NCI-H146 (cell line): Measurements from ENCODE around the gene FAM83B.
"Not testable (repeated sequence)": the region's sequence is repeated elsewhere in the genome, so short reads cannot be mapped to it uniquely, and the experiment has no call there.

Experiments used
- DNase-seq: peaks from one replicate; lab custom pipeline; 2025; lab: John Stamatoyannopoulos, UW

The FAM83B gene

GRCh38 chr6:54846243-54846856, at the start of gene FAM83B:
TSS of gene FAM83B (plus strand) at chr6:54846771. CDS start at chr6:54870247, 23,476 bp downstream.
- DNase-seq: no peak

DNA sequence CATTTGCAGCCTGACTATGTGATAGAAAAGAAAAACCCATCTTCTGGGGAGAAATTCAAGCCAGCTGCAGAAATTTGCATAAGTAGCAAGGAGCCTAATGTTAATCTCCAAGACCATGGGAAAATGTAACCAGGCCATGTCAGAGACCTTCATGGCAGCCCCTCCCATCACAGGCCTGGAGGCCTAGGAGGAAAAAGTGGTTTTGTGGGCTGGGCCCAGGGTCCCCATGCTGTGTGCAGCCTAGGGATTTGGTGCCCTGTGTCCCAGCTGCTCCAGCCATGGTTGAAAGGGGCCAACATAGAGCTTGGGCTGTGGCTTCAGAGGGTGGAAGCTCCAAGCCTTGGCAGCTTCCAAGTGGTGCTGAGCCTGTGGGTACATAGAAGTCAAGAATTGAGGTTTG, 49.7 kb upstream of the FAM83B start:
- not testable (repeated sequence) for DNase-seq

DNA sequence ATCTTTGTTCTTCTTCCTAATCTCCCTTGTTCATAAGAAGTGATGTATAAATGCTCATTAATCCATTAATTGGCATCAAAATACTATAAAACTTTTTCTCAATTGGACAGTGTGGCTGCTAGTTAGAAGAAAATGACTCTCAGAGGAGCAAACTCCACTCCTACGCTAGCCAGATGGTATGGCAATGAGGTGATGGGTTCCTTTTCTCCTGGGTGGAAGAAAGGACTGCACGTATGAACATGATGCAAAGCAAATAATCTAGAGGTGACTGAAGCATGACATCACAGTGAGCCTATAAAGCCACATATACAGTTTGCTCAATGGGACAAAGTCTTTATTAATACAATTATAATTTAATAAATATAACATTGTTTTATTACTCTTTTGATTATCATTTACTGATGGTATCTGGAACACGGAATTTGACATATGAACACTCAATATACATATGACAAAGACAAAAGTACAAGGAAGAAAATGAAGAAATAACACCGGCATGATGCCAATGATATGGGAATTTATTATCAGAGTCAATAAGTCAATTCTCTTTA, 46.4 kb upstream of the FAM83B start:
- no peak for DNase-seq

DNA sequence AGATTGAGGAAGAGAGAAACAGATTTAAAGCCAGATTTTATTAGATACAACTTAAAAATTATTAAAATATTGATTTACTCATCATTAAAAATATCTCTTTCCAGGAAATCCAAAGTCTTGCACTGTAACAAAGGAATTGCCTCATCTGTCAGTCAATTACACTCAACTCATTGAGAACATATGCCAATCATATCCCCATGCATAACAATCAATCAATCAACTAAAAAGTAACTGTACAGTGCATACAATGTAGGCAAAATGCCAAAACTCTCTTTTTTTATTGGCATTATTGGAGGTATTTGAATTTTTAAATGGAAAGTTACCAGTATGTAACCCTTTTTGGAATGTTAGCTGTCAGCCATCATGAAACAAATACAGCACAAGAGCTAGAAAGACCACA, 45.3 kb upstream of the FAM83B start:
- DNase-seq: no peak

DNA sequence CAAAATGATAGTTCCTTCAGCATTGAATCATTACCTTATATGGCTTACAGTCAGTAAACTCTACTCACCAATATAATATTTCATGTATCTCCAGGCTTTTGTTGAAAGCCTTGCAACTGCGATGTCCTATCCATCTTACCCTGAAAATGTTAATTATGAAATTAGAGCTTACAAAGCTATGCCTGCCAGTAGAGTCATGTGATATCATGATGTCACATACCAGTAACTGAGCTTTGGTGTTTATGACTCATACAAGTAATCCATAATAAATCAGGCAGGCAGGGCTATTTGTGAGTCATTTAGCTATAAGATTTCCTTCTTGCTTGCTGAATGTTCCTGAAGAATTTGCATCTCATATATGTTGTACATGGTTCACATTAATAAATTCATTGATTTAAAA, 44.9 kb upstream of the FAM83B start:
- DNase-seq: no peak

GRCh38 chr6:54802775-54803634, 43.6 kb upstream of the FAM83B start:
- no peak for DNase-seq

- DNase-seq: no peak
Observed at GRCh38 chr6:54805077-54805476, 41.5 kb upstream of the FAM83B start.

GRCh38 chr6:54810147-54810546, 36.4 kb upstream of the FAM83B start:
- no peak for DNase-seq

DNA sequence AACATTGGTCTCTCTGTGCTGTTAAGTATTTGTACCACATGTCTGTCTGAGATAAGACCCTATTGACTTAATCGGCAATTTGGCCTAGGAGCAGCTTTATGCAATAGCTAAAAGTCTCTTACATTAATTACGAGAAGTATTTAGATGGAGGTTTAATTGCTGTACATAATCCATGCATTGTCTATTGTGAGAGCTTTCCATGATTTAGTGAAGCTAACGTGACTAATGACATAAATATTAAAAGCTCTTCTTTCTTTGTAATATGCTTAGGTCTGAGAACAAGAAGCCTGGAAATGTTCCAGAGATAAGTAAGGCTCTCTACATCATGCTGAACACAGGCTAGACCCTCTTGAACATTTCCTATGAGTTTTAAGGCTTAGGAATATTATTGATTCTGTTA, 32.7 kb upstream of the FAM83B start:
- no peak for DNase-seq

DNA sequence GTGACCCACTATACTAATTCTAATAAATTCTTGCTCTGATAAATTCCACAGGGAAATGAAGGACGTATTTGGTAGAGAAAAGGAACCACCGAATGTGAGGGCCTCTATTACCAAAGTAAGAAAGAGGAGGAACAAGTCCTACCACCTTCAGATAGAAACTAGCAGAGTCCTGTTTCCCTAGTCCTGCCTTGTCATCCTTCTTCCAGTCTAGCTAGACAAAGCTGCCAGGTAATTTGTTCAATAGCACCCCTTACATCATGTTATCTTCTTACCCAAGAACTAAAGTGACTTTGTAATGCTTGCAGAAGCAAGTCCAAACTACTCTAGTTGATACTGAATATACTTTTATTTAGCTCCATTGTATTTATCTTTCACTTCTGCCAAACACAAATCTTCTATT, 29.3 kb upstream of the FAM83B start:
- DNase-seq: no peak

DNA sequence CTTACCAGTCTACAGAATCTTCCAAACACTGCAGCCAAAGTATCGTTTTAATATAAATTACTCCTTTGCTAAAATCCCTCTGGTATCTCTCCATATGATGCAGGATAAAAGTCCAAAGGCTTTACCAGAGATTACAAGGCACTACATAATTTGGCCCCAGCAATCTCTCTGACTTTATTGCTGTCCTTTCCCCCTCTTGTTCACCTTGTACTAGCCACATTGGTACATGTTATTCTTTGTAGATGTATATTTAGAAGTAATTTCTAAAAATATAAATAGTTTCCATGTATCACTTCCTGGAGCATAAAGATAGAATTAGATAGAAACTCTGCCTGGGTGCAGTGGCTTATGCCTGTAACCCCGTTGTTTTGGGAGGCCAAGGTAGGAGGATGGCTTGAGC, 28.7 kb upstream of the FAM83B start:
- no peak for DNase-seq

DNA sequence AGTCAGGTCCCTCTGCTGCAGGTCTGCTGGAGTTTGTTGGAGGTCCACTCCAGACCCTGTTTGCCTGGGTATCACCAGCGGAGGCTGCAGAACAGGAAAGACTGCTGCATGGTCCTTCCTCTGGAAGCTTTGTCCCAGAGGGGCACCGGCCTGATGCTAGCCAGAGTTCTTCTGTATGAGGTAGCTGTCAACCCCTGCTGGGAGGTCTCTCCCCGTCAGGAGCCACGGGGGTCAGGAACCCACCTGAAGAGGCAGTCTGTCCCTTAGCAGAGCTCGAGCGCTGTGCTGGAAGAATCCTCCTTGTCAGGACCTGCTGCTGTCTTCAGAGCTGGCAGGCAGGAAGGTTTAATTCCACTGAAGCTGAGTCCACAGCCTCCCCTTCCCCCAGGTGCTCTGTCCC, 22.3 kb upstream of the FAM83B start:
- DNase-seq: not testable (repeated sequence)

GRCh38 chr6:54827010-54827409, 19.6 kb upstream of the FAM83B start:
- DNase-seq: no peak

- DNase-seq: no peak
Observed at GRCh38 chr6:54830216-54830615, 16.4 kb upstream of the FAM83B start.

- no peak for DNase-seq
Observed at GRCh38 chr6:54835176-54835575, 11.4 kb upstream of the FAM83B start.

- DNase-seq: no peak
Observed at GRCh38 chr6:54846857-54847674, 495 bp downstream of the FAM83B start.

- DNase-seq: no peak
Observed at GRCh38 chr6:54847799-54848597, 1.4 kb downstream of the FAM83B start.

DNA sequence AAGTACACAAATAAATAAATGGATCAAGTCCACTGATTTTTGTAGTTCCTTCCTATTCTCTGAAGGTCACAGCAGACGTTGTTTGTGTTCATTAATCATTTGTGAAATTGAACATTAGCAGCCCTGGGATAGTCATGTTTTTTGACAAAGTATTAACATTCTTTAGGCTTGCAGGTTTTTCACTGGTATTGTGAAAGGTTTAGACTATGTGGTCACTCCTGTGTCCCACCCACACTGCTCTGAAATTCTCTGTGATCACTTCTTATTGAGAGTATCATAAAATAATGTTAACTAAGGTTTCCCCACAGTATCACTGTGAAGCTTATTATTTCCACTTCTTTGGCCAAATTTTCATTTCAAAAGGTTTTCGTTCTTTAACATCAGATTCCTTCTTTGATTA, 3.5 kb downstream of the FAM83B start:
- no peak for DNase-seq

DNA sequence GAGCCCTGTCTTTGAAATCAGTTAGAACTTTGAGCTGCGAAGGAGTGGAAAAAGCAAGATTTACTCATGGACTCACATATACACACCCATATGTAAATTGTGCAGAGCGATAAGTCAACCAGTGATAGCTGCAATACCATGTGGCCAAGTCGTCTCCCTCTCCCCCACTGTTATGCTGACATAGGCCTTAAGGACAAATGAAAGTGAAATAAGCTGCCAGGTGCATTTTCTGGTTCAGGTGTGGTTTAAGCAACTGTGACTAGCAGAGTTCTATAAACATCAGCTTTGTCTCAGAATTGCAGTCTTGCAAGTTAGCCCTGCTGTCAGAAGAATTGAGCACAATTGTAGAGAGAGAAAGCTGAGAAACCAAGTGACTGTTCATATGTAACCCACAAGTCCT, 9.6 kb downstream of the FAM83B start:
- DNase-seq: no peak

GRCh38 chr6:54860132-54860531, 13.6 kb downstream of the FAM83B start:
- no peak for DNase-seq

GRCh38 chr6:54860739-54861138, 14.2 kb downstream of the FAM83B start:
- no peak for DNase-seq
